ENCODE measurements around the gene LUZP2. TPM values are rescaled to one million over a fixed set of nuclear protein-coding genes. Genes with fewer than 3 reads are reported as not detected.

LUZP2 gene
- total RNA-seq, 4 donors from 2014 or later: under 0.01 TPM; not detected in 3

GRCh38 chr11:24820541-24820940 lies 323.7 kb downstream of the LUZP2 start:
- DNase-seq (ENCODE audit: low spot score in 2 of 2): no peak
- Histone ChIP-seq H3K9me3 (no peaks in the 10 kb centered on the region), H3K27me3 (no peaks in the 10 kb centered on the region), H3K36me3 (no peaks in the 10 kb centered on the region), H3K27ac (no peak overlapping the region), H3K4me1 (no peaks in the 10 kb centered on the region), H3K4me3 (no peak overlapping the region)
- TF ChIP-seq CTCF (IDR thresholded peaks at IDR 0.05) (no peak), POLR2A (IDR thresholded peaks at IDR 0.05) (no peak), EP300 (IDR thresholded peaks at IDR 0.05) (no peak)
- 53 to 85% methylated on average over 1 of the region's 1 CpG for WGBS, 2 donors

GRCh38 chr11:24828938-24829605 lies 332.2 kb downstream of the LUZP2 start:
- no peaks in the 10 kb centered on the region for H3K36me3 ChIP-seq
- TF ChIP-seq EP300 (IDR thresholded peaks at IDR 0.05) (no peak), CTCF (IDR thresholded peaks at IDR 0.05) (no peak), POLR2A (IDR thresholded peaks at IDR 0.05) (no peak)
- no peak overlapping the region for H3K27ac ChIP-seq
- no peaks in the 10 kb centered on the region for H3K9me3 ChIP-seq
- no peak for DNase-seq (ENCODE audit: low spot score in 2 of 2)
- WGBS, 2 donors: 44 to 65% methylated on average over 2 of the region's 2 CpGs
- H3K27me3 ChIP-seq: no peaks in the 10 kb centered on the region
- no peak overlapping the region for H3K4me3 ChIP-seq
- H3K4me1 ChIP-seq: no peaks in the 10 kb centered on the region

GRCh38 chr11:24833573-24833972 lies 336.7 kb downstream of the LUZP2 start:
- H3K27ac ChIP-seq: no peak overlapping the region
- no peak for DNase-seq (ENCODE audit: low spot score in 2 of 2)
- no peak for TF ChIP-seq CTCF (IDR thresholded peaks at IDR 0.05)
- no peak for TF ChIP-seq EP300 (IDR thresholded peaks at IDR 0.05)
- TF ChIP-seq POLR2A (IDR thresholded peaks at IDR 0.05): no peak
- H3K4me1 ChIP-seq: no peaks in the 10 kb centered on the region
- H3K9me3 ChIP-seq: no peaks in the 10 kb centered on the region
- 57 to 68% methylated on average over 9 of the region's 9 CpGs for WGBS, 2 donors
- no peak overlapping the region for H3K4me3 ChIP-seq
- H3K27me3 ChIP-seq: no peaks in the 10 kb centered on the region
- no peaks in the 10 kb centered on the region for H3K36me3 ChIP-seq

- H3K4me3 ChIP-seq: no peak overlapping the region
- H3K27ac ChIP-seq: no peak overlapping the region
- H3K9me3 ChIP-seq: no peaks in the 10 kb centered on the region
- no peaks in the 10 kb centered on the region for H3K36me3 ChIP-seq
- TF ChIP-seq POLR2A (IDR thresholded peaks at IDR 0.05): no peak
- TF ChIP-seq EP300 (IDR thresholded peaks at IDR 0.05): no peak
- TF ChIP-seq CTCF (IDR thresholded peaks at IDR 0.05): no peak
- no peak for DNase-seq (ENCODE audit: low spot score in 2 of 2)
- no peaks in the 10 kb centered on the region for H3K27me3 ChIP-seq
- WGBS, 2 donors: 50 to 74% methylated on average over 2 of the region's 2 CpGs
- H3K4me1 ChIP-seq: no peaks in the 10 kb centered on the region
These were observed 340.3 kb downstream of the LUZP2 start for GRCh38 chr11:24837112-24837511.

GRCh38 chr11:24842308-24842707 lies 345.5 kb downstream of the LUZP2 start:
- 70 to 77% methylated on average over 2 of the region's 2 CpGs for WGBS, 2 donors

More at GRCh38 chr11:24842308-24842707, 345.5 kb downstream of the LUZP2 start:
- Histone ChIP-seq H3K4me1 (no peaks in the 10 kb centered on the region), H3K27me3 (no peaks in the 10 kb centered on the region), H3K9me3 (no peaks in the 10 kb centered on the region), H3K27ac (no peak overlapping the region), H3K4me3 (no peak overlapping the region), H3K36me3 (no peaks in the 10 kb centered on the region)
- no peak for DNase-seq (ENCODE audit: low spot score in 2 of 2)
- TF ChIP-seq POLR2A (IDR thresholded peaks at IDR 0.05) (no peak), EP300 (IDR thresholded peaks at IDR 0.05) (no peak), CTCF (IDR thresholded peaks at IDR 0.05) (no peak)

Data from tibial nerve (tissue), 4 donors.